GM11168 (cell line): ENCODE measurements around the gene MAP3K12.

Experiments
- in situ Hi-C: fragments of 300-500 bp; cut with MboI; formaldehyde crosslinking; loops from one replicate; pipeline ENCODE4 v1.12.0; 2022; ENCODE audit warnings: low sequenced_read_pairs; ENCODE audit not compliant: unreplicated experiment

MAP3K12 gene

GRCh38 chr12:53510181-53510812, 11.0 kb upstream of the MAP3K12 start:
- in situ Hi-C loops, result no loop called here

GRCh38 chr12:53508534-53509170, 9.4 kb upstream of the MAP3K12 start:
- in situ Hi-C loops, result no loop called here

- in situ Hi-C loops, result no loop called here
These were observed 8.3 kb upstream of the MAP3K12 start for GRCh38 chr12:53507603-53507885.

GRCh38 chr12:53506881-53507602, 7.8 kb upstream of the MAP3K12 start, which contains the start of gene NPFF:
TSS of gene NPFF (minus strand) at chr12:53507484. CDS start at chr12:53507474, 10 bp downstream.
- in situ Hi-C loops, result no loop called here

GRCh38 chr12:53506450-53506785, 7.2 kb upstream of the MAP3K12 start:
- in situ Hi-C loops, result no loop called here

GRCh38 chr12:53505555-53506449, 6.5 kb upstream of the MAP3K12 start:
- in situ Hi-C loops, result no loop called here

- in situ Hi-C loops, result no loop called here
These were observed 5.8 kb upstream of the MAP3K12 start for GRCh38 chr12:53505086-53505485.

GRCh38 chr12:53504004-53504920, 5.0 kb upstream of the MAP3K12 start:
- in situ Hi-C loops, result no loop called here

- in situ Hi-C loops, result no loop called here
These were observed 3.9 kb upstream of the MAP3K12 start for GRCh38 chr12:53502983-53503728.

- in situ Hi-C loops, result no loop called here
These were observed 3.1 kb upstream of the MAP3K12 start for GRCh38 chr12:53502331-53502730.

GRCh38 chr12:53501615-53502181, 2.4 kb upstream of the MAP3K12 start:
- in situ Hi-C loops, result no loop called here

- in situ Hi-C loops, result no loop called here
These were observed 1.7 kb upstream of the MAP3K12 start, which contains the start of gene TARBP2 for GRCh38 chr12:53500776-53501614. TSS of gene TARBP2 (plus strand) at chr12:53501283. CDS start at chr12:53501409, 126 bp downstream.

GRCh38 chr12:53500142-53500775, 1.0 kb upstream of the MAP3K12 start:
- in situ Hi-C loops, result no loop called here

GRCh38 chr12:53498235-53498630, 1.0 kb downstream of the MAP3K12 start:
- in situ Hi-C loops, result no loop called here

GRCh38 chr12:53497461-53497860, 1.8 kb downstream of the MAP3K12 start:
- in situ Hi-C loops, result no loop called here

GRCh38 chr12:53496752-53497032, 2.6 kb downstream of the MAP3K12 start:
- in situ Hi-C loops, result no loop called here

- in situ Hi-C loops, result no loop called here
These were observed 3.1 kb downstream of the MAP3K12 start for GRCh38 chr12:53495903-53496751.
